Fibroblast of villous mesenchyme (primary cell): ENCODE results near the gene ROCK2. TPM values are rescaled to one million over a fixed set of nuclear protein-coding genes. Genes with fewer than 3 reads are reported as not detected.
"Not testable (repeated sequence)": the region's sequence is repeated elsewhere in the genome, so short reads cannot be mapped to it uniquely, and the experiment has no call there.

Experiments
- DNase-seq: peaks from one replicate; pipeline ENCODE4 v3.0.0-alpha.2; 2010; ENCODE audit warnings: low read depth
- H3K4me3 ChIP-seq: 2 replicates; pipeline ENCODE4 v1.5.1; 2011; ENCODE audit warnings: low read depth, mild to moderate bottlenecking, low read length
- CTCF ChIP-seq: IDR thresholded peaks from 2 replicates; pipeline ENCODE4 v1.5.1; 2012; ENCODE audit warnings: low read depth, mild to moderate bottlenecking, low read length; ENCODE audit not compliant: insufficient read depth
- total RNA-seq: library from RNA; depleted of rRNA; stranded (reverse); fragments of >200 nt; gene quantifications from 2 replicates; pipeline ENCODE4 v1.2.3, GENCODE V29; 2012

The ROCK2 gene
- total RNA-seq, 1 donor: 54.0 TPM

GRCh38 chr2:11174222-11174621 is 170.2 kb downstream of the ROCK2 start:
- H3K4me3 ChIP-seq: no peak overlapping the region
- TF ChIP-seq CTCF: no peak
- no peak for DNase-seq

- H3K4me3 ChIP-seq: no peak overlapping the region
- DNase-seq: no peak
- TF ChIP-seq CTCF: no peak
These were observed 175.1 kb downstream of the ROCK2 start for GRCh38 chr2:11169333-11169732.

- TF ChIP-seq CTCF: no peak
- H3K4me3 ChIP-seq: no peak overlapping the region
- no peak for DNase-seq
These were observed 175.9 kb downstream of the ROCK2 start for GRCh38 chr2:11168488-11168887.

- no peak overlapping the region for H3K4me3 ChIP-seq
- DNase-seq: no peak
- no peak for TF ChIP-seq CTCF
These were observed 178.0 kb downstream of the ROCK2 start for GRCh38 chr2:11166476-11166875.

GRCh38 chr2:11165046-11165445 is 179.4 kb downstream of the ROCK2 start:
- not testable (repeated sequence) for DNase-seq, H3K4me3 ChIP-seq

GRCh38 chr2:11163439-11164317 is 180.8 kb downstream of the ROCK2 start:
- TF ChIP-seq CTCF: no peak
- no peak for DNase-seq
- H3K4me3 ChIP-seq: no peak overlapping the region

- no peak for DNase-seq
- no peak overlapping the region for H3K4me3 ChIP-seq
- no peak for TF ChIP-seq CTCF
These were observed 182.7 kb downstream of the ROCK2 start for GRCh38 chr2:11161747-11162146.
